ENCODE data around the gene RIMBP2. TPM values are rescaled to one million over a fixed set of nuclear protein-coding genes. Genes with fewer than 3 reads are reported as not detected.

Gene RIMBP2
- total RNA-seq, 1 donor from 2014 or later, result 20.5 TPM

- peaks cover 2% of the 10 kb centered on the region for H3K27me3 Mint-ChIP-seq (ENCODE audit: unreplicated experiment)
- no peak overlapping the region for H3K27ac Mint-ChIP-seq (ENCODE audit: unreplicated experiment)
- H3K36me3 Mint-ChIP-seq (ENCODE audit: unreplicated experiment), result peaks cover 5% of the 10 kb centered on the region
- H3K4me3 Mint-ChIP-seq (ENCODE audit: unreplicated experiment), result no peak overlapping the region
- DNase-seq, result no peak
- peaks cover 10% of the 10 kb centered on the region for H3K9me3 Mint-ChIP-seq (ENCODE audit: unreplicated experiment)
- TF ChIP-seq CTCF (IDR thresholded peaks at IDR 0.05; ENCODE audit: partially characterized antibody, unreplicated experiment), result no peak
- H3K4me1 Mint-ChIP-seq (ENCODE audit: low read depth, unreplicated experiment), result no peaks in the 10 kb centered on the region
These were observed 104.8 kb downstream of the RIMBP2 start for GRCh38 chr12:130611026-130611905.

GRCh38 chr12:130609966-130610365 lies 106.1 kb downstream of the RIMBP2 start:
- Mint-ChIP-seq H3K27me3 (ENCODE audit: unreplicated experiment) (peaks cover 2% of the 10 kb centered on the region), H3K36me3 (ENCODE audit: unreplicated experiment) (peaks cover 5% of the 10 kb centered on the region), H3K9me3 (ENCODE audit: unreplicated experiment) (peaks cover 8% of the 10 kb centered on the region), H3K27ac (ENCODE audit: unreplicated experiment) (no peak overlapping the region), H3K4me1 (ENCODE audit: low read depth, unreplicated experiment) (no peaks in the 10 kb centered on the region), H3K4me3 (ENCODE audit: unreplicated experiment) (no peak overlapping the region)
- TF ChIP-seq CTCF (IDR thresholded peaks at IDR 0.05; ENCODE audit: partially characterized antibody, unreplicated experiment), result no peak
- no peak for DNase-seq

- H3K4me1 Mint-ChIP-seq (ENCODE audit: low read depth, unreplicated experiment), result no peaks in the 10 kb centered on the region
These were observed 107.3 kb downstream of the RIMBP2 start for GRCh38 chr12:130608831-130609230.

GRCh38 chr12:130608132-130608531 lies 108.0 kb downstream of the RIMBP2 start:
- TF ChIP-seq CTCF (IDR thresholded peaks at IDR 0.05; ENCODE audit: partially characterized antibody, unreplicated experiment), result no peak
- Mint-ChIP-seq H3K4me1 (ENCODE audit: low read depth, unreplicated experiment) (no peaks in the 10 kb centered on the region), H3K27ac (ENCODE audit: unreplicated experiment) (no peak overlapping the region), H3K4me3 (ENCODE audit: unreplicated experiment) (no peak overlapping the region), H3K9me3 (ENCODE audit: unreplicated experiment) (peaks cover 9% of the 10 kb centered on the region), H3K27me3 (ENCODE audit: unreplicated experiment) (peaks cover 2% of the 10 kb centered on the region), H3K36me3 (ENCODE audit: unreplicated experiment) (no peaks in the 10 kb centered on the region)
- DNase-seq, result no peak

More at GRCh38 chr12:130608831-130609230, 107.3 kb downstream of the RIMBP2 start:
- no peak for DNase-seq
- Mint-ChIP-seq H3K4me3 (ENCODE audit: unreplicated experiment) (no peak overlapping the region), H3K9me3 (ENCODE audit: unreplicated experiment) (peaks cover 9% of the 10 kb centered on the region), H3K27me3 (ENCODE audit: unreplicated experiment) (peaks cover 2% of the 10 kb centered on the region), H3K36me3 (ENCODE audit: unreplicated experiment) (peaks cover 2% of the 10 kb centered on the region), H3K27ac (ENCODE audit: unreplicated experiment) (no peak overlapping the region)
- TF ChIP-seq CTCF (IDR thresholded peaks at IDR 0.05; ENCODE audit: partially characterized antibody, unreplicated experiment), result no peak

GRCh38 chr12:130606231-130606630 lies 109.9 kb downstream of the RIMBP2 start:
- Mint-ChIP-seq H3K4me1 (ENCODE audit: low read depth, unreplicated experiment) (no peaks in the 10 kb centered on the region), H3K27ac (ENCODE audit: unreplicated experiment) (no peak overlapping the region), H3K36me3 (ENCODE audit: unreplicated experiment) (no peaks in the 10 kb centered on the region), H3K9me3 (ENCODE audit: unreplicated experiment) (peaks cover 9% of the 10 kb centered on the region), H3K4me3 (ENCODE audit: unreplicated experiment) (no peak overlapping the region), H3K27me3 (ENCODE audit: unreplicated experiment) (peaks cover 2% of the 10 kb centered on the region)
- TF ChIP-seq CTCF (IDR thresholded peaks at IDR 0.05; ENCODE audit: partially characterized antibody, unreplicated experiment), result no peak
- no peak for DNase-seq

All from glutamatergic neuron (in vitro differentiated cells).